Measurements from ENCODE around the gene CEP76. TPM values are rescaled to one million over a fixed set of nuclear protein-coding genes. Genes with fewer than 3 reads are reported as not detected.

Gene CEP76
- total RNA-seq, 4 donors from 2014 or later = 5.4 to 9.1 (median 6.8) TPM

- H3K4me1 ChIP-seq = peaks cover 0 to 11% of the 10 kb centered on the region in 2 donors
- TF ChIP-seq POLR2A (IDR thresholded peaks at IDR 0.05) = no peak
- peak in 1 of 5 experiments; percentile 6 for TF ChIP-seq CTCF (IDR thresholded peaks at IDR 0.05 in 4 of 5, conservative IDR thresholded peaks at IDR 0.05 in 1 of 5)
- no peaks in the 10 kb centered on the region for H3K36me3 ChIP-seq
- intact Hi-C loops (cut with DNase I; ENCODE audit: low total_unique reads) = loop anchor here (1.0 to 5.0 kb wide), 7 partner anchors 118 to 386 kb away; partner anchors contain the start of genes AFG3L2, PRELID3A, PTPN2 and SEH1L
- peak; percentile 12 to 30 for DNase-seq
- peak overlapping the region; percentile 72 to 96 (median 80) for H3K4me3 ChIP-seq
- H3K27ac ChIP-seq = peak overlapping the region; percentile 88 to 99 (median 94)
- peak; percentile 7 to 20 for ATAC-seq
- in situ Hi-C loops (cut with MboI; ENCODE audit: low sequenced_read_pairs in 4 of 4) = no loop called here
- no peaks in the 10 kb centered on the region for H3K27me3 ChIP-seq
- H3K9me3 ChIP-seq = no peaks in the 10 kb centered on the region
These were observed 43.9 kb downstream of the CEP76 start for GRCh38 chr18:12658426-12659138.

- no peaks in the 10 kb centered on the region for H3K36me3 ChIP-seq
- intact Hi-C loops (cut with DNase I; ENCODE audit: low total_unique reads) (loop anchor here (1.0 to 5.0 kb wide), 7 partner anchors 117 to 386 kb away; partner anchors contain the start of genes AFG3L2, PRELID3A, PTPN2 and SEH1L), in situ Hi-C loops (cut with MboI; ENCODE audit: low sequenced_read_pairs in 4 of 4) (no loop called here)
- H3K27ac ChIP-seq = peak within 1 kb of the TSS; percentile 88 to 99 (median 94)
- DNase-seq (peak; percentile 67 to 75), ATAC-seq (peak; percentile 81 to 88)
- no peaks in the 10 kb centered on the region for H3K9me3 ChIP-seq
- H3K4me3 ChIP-seq = peak within 1 kb of the TSS; percentile 72 to 96 (median 80)
- TF ChIP-seq CTCF (IDR thresholded peaks at IDR 0.05 in 4 of 5, conservative IDR thresholded peaks at IDR 0.05 in 1 of 5) = peak in 1 of 5 experiments; percentile 25
- TF ChIP-seq POLR2A (IDR thresholded peaks at IDR 0.05) = peak; percentile 79 to 84
- peaks cover 1 to 18% of the 10 kb centered on the region in 2 donors for H3K4me1 ChIP-seq
- no peaks in the 10 kb centered on the region for H3K27me3 ChIP-seq
These were observed 44.7 kb downstream of the CEP76 start, which contains the start of gene SPIRE1 for GRCh38 chr18:12657684-12658425. Gene SPIRE1, minus strand, starts transcription at chr18:12658107. Its CDS starts 241 bp downstream, at chr18:12657866.

GRCh38 chr18:12656938-12657683 is 45.4 kb downstream of the CEP76 start:
- in situ Hi-C loops (cut with MboI; ENCODE audit: low sequenced_read_pairs in 4 of 4) (no loop called here), intact Hi-C loops (cut with DNase I; ENCODE audit: low total_unique reads) (loop anchor here (5.0 kb wide), 4 partner anchors 225 to 385 kb away; partner anchors contain the start of genes AFG3L2, PTPN2 and SEH1L)
- Histone ChIP-seq H3K4me1 (peaks cover 9 to 24% of the 10 kb centered on the region in 2 donors), H3K4me3 (peak overlapping the region; percentile 71 to 96 (median 80)), H3K27me3 (no peaks in the 10 kb centered on the region), H3K9me3 (no peaks in the 10 kb centered on the region), H3K27ac (peak overlapping the region; percentile 88 to 99 (median 94)), H3K36me3 (no peaks in the 10 kb centered on the region)
- peak in 1 of 5 experiments; percentile 5 for TF ChIP-seq CTCF (IDR thresholded peaks at IDR 0.05 in 4 of 5, conservative IDR thresholded peaks at IDR 0.05 in 1 of 5)
- peak; percentile 61 to 71 for TF ChIP-seq POLR2A (IDR thresholded peaks at IDR 0.05)
- peak; percentile 56 to 63 for ATAC-seq
- DNase-seq = peak; percentile 18 to 50

- Histone ChIP-seq H3K4me1 (peaks cover 10 to 29% of the 10 kb centered on the region in 2 donors), H3K36me3 (no peaks in the 10 kb centered on the region), H3K27me3 (no peaks in the 10 kb centered on the region), H3K27ac (peak overlapping the region; percentile 88 to 99 (median 94)), H3K9me3 (no peaks in the 10 kb centered on the region), H3K4me3 (peak overlapping the region; percentile 71 to 96 (median 80))
- TF ChIP-seq POLR2A (IDR thresholded peaks at IDR 0.05) (no peak), CTCF (IDR thresholded peaks at IDR 0.05 in 4 of 5, conservative IDR thresholded peaks at IDR 0.05 in 1 of 5) (no peak)
- intact Hi-C loops (cut with DNase I; ENCODE audit: low total_unique reads) (loop anchor here (5.0 kb wide), 4 partner anchors 226 to 384 kb away; partner anchors contain the start of genes AFG3L2, PTPN2 and SEH1L), in situ Hi-C loops (cut with MboI; ENCODE audit: low sequenced_read_pairs in 4 of 4) (no loop called here)
- DNase-seq = no peak
- ATAC-seq = no peak
These were observed 46.0 kb downstream of the CEP76 start for GRCh38 chr18:12656605-12656937.
